ENCODE measurements around the gene MINK1. TPM values are rescaled to one million over a fixed set of nuclear protein-coding genes. Genes with fewer than 3 reads are reported as not detected.

MINK1 gene
- polyA plus RNA-seq, 2 of the 4 experiments (the other 2 are of a cell fraction), result 41.3 to 66.9 TPM

DNA sequence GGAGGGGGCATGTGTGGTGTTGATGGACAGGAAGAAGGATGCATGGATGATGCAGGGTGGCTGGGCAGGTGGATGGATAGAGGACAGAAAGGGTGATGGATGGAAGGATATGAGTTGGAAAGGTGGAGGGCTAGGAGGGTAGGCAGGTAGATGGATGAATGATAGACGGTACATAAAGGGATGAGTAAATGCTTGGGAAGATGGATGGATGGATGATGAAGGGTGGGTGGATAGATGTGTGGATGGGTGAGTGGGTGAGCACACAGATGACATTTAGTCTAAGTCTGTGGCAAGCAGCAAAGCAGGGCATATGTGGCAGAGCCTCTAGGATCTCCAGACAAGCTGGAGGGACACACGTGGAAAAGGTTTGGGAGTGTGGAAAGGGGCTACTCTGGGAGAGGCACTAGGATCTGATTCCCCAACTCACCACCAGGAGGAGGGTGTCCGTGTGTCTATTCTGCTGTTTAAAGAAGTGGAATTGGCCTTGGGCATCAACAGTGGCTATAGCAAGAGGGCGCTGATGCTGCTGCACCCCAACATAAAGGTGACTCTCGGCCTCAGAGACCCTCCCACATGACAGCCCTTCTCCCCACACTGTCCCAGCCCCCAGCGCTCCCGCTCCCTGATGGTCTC is 18.0 kb upstream of the MINK1 start:
- peak in 1 of 2 experiments; percentile 36 for DNase-seq (ENCODE audit: low read depth in 1 of 2, low spot score in 1 of 2)
- peak; percentile 62 to 81; a peak in 5 of 6 replicates for ATAC-seq
- H3K27ac ChIP-seq, result no peak overlapping the region
- ChIA-PET CTCF (interaction anchor here (1.1 to 2.4 kb wide), 4 partner anchors 25 to 88 kb away, joined by 3 to 9 read pairs (median 4); partner anchors contain the start of gene CHRNE), POLR2A (no interaction called here)
- H3K4me3 ChIP-seq, result no peak overlapping the region
- no peaks in the 10 kb centered on the region for H3K4me1 ChIP-seq
- H3K9me3 ChIP-seq, result no peaks in the 10 kb centered on the region
- WGBS (ENCODE audit: missing lambda C conversion rate), result 83% methylated on average over 7 of the region's 7 CpGs
- no peak for FAIRE-seq
- TF ChIP-seq SMC3 (IDR thresholded peaks at IDR 0.05) (no peak), PHF8 (IDR thresholded peaks at IDR 0.05; ENCODE audit: borderline replicate concordance, low read depth) (no peak), FOSB (CRISPR knock-in tag; IDR thresholded peaks at IDR 0.05) (no peak), POLR2AphosphoS2 (conservative IDR thresholded peaks at IDR 0.05; ENCODE audit: low read length) (no peak), JUNB (IDR thresholded peaks at IDR 0.05) (no peak), CHD2 (IDR thresholded peaks at IDR 0.05; ENCODE audit: low read length, partially characterized antibody) (no peak), HEYL (CRISPR knock-in tag; IDR thresholded peaks at IDR 0.05) (no peak), RAD21 (conservative IDR thresholded peaks at IDR 0.05 in 1 of 2, IDR thresholded peaks at IDR 0.05 in 1 of 2) (no peak)
- TF ChIP-seq, protein P1, sequence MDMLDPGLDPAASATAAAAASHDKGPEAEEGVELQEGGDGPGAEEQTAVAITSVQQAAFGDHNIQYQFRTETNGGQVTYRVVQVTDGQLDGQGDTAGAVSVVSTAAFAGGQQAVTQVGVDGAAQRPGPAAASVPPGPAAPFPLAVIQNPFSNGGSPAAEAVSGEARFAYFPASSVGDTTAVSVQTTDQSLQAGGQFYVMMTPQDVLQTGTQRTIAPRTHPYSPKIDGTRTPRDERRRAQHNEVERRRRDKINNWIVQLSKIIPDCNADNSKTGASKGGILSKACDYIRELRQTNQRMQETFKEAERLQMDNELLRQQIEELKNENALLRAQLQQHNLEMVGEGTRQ (IDR thresholded peaks at IDR 0.05), result no peak
- H3K4me2 ChIP-seq, result no peak overlapping the region

GRCh38 chr17:4816826-4817225 is 16.3 kb upstream of the MINK1 start:
- Histone ChIP-seq H3K27ac (no peak overlapping the region), H3K4me3 (no peak overlapping the region), H3K4me1 (no peaks in the 10 kb centered on the region), H3K9me3 (no peaks in the 10 kb centered on the region), H3K4me2 (no peak overlapping the region)
- FAIRE-seq, result no peak
- WGBS (ENCODE audit: missing lambda C conversion rate), result 91% methylated on average over 13 of the region's 13 CpGs
- ChIA-PET CTCF (interaction anchor here (0.7 to 2.4 kb wide), 3 partner anchors 27 to 62 kb away, joined by 3 to 9 read pairs (median 3); no protein-coding TSS in a partner anchor), POLR2A (no interaction called here)
- no peak for ATAC-seq
- DNase-seq (ENCODE audit: low read depth in 1 of 2, low spot score in 1 of 2), result no peak
- TF ChIP-seq FOXS1 (CRISPR knock-in tag; IDR thresholded peaks at IDR 0.05) (no peak), KDM1A (IDR thresholded peaks at IDR 0.05; ENCODE audit: low read depth) (no peak), HDAC2 (IDR thresholded peaks at IDR 0.05) (no peak)

- ChIA-PET POLR2A (no interaction called here), CTCF (interaction anchor here (0.6 to 1.6 kb wide), 2 partner anchors 28 to 65 kb away, joined by 3 to 10 read pairs; partner anchors contain the start of gene GLTPD2)
- TF ChIP-seq CBX2 (IDR thresholded peaks at IDR 0.05; ENCODE audit: borderline replicate concordance, low read depth), result no peak
- no peak for TF ChIP-seq PHF8 (IDR thresholded peaks at IDR 0.05; ENCODE audit: borderline replicate concordance, low read depth)
- no peak for TF ChIP-seq GATA3 (IDR thresholded peaks at IDR 0.05; ENCODE audit: borderline replicate concordance)
- TF ChIP-seq, protein P2, sequence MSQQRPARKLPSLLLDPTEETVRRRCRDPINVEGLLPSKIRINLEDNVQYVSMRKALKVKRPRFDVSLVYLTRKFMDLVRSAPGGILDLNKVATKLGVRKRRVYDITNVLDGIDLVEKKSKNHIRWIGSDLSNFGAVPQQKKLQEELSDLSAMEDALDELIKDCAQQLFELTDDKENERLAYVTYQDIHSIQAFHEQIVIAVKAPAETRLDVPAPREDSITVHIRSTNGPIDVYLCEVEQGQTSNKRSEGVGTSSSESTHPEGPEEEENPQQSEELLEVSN (IDR thresholded peaks at IDR 0.05; ENCODE audit: borderline replicate concordance, low read depth), result no peak
- no peak for TF ChIP-seq CBX8 (IDR thresholded peaks at IDR 0.05)
- TF ChIP-seq FOXS1 (CRISPR knock-in tag; IDR thresholded peaks at IDR 0.05), result no peak
- TF ChIP-seq, protein P3, sequence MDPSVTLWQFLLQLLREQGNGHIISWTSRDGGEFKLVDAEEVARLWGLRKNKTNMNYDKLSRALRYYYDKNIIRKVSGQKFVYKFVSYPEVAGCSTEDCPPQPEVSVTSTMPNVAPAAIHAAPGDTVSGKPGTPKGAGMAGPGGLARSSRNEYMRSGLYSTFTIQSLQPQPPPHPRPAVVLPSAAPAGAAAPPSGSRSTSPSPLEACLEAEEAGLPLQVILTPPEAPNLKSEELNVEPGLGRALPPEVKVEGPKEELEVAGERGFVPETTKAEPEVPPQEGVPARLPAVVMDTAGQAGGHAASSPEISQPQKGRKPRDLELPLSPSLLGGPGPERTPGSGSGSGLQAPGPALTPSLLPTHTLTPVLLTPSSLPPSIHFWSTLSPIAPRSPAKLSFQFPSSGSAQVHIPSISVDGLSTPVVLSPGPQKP (IDR thresholded peaks at IDR 0.05; ENCODE audit: low read depth, low read length), result no peak
- no peak for TF ChIP-seq ZSCAN20 (CRISPR knock-in tag; IDR thresholded peaks at IDR 0.05)
- TF ChIP-seq RAD21 (conservative IDR thresholded peaks at IDR 0.05 in 1 of 2, IDR thresholded peaks at IDR 0.05 in 1 of 2), result no peak
- no peak for TF ChIP-seq MAZ (IDR thresholded peaks at IDR 0.05; ENCODE audit: borderline replicate concordance, low read depth, low read length)
- no peak for TF ChIP-seq SREBF2 (IDR thresholded peaks at IDR 0.05)
- TF ChIP-seq, protein P4, sequence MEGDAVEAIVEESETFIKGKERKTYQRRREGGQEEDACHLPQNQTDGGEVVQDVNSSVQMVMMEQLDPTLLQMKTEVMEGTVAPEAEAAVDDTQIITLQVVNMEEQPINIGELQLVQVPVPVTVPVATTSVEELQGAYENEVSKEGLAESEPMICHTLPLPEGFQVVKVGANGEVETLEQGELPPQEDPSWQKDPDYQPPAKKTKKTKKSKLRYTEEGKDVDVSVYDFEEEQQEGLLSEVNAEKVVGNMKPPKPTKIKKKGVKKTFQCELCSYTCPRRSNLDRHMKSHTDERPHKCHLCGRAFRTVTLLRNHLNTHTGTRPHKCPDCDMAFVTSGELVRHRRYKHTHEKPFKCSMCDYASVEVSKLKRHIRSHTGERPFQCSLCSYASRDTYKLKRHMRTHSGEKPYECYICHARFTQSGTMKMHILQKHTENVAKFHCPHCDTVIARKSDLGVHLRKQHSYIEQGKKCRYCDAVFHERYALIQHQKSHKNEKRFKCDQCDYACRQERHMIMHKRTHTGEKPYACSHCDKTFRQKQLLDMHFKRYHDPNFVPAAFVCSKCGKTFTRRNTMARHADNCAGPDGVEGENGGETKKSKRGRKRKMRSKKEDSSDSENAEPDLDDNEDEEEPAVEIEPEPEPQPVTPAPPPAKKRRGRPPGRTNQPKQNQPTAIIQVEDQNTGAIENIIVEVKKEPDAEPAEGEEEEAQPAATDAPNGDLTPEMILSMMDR (IDR thresholded peaks at IDR 0.05), result no peak
- TF ChIP-seq NFE2L2 (conservative IDR thresholded peaks at IDR 0.05; ENCODE audit: low read length), result no peak
- TF ChIP-seq FOSL2 (IDR thresholded peaks at IDR 0.05), result no peak
- TF ChIP-seq FOSL2 (CRISPR knock-in tag; IDR thresholded peaks at IDR 0.05), result no peak
- TF ChIP-seq MAX (IDR thresholded peaks at IDR 0.05), result no peak
- TF ChIP-seq TFCP2L1 (CRISPR knock-in tag; IDR thresholded peaks at IDR 0.05), result no peak
- TF ChIP-seq ZNF302 (CRISPR knock-in tag; IDR thresholded peaks at IDR 0.05), result no peak
- no peak for TF ChIP-seq POLR2A (IDR thresholded peaks at IDR 0.05; ENCODE audit: low read length)
- TF ChIP-seq EHF (CRISPR knock-in tag; IDR thresholded peaks at IDR 0.05), result no peak
- WGBS (ENCODE audit: missing lambda C conversion rate), result 81% methylated on average over 12 of the region's 12 CpGs
- H3K4me3 ChIP-seq, result no peak overlapping the region
- peak in 1 of 2 experiments; percentile 51; a peak in 3 of 6 replicates for ATAC-seq
- FAIRE-seq, result no peak
- no peak overlapping the region for H3K27ac ChIP-seq
- H3K9me3 ChIP-seq, result no peaks in the 10 kb centered on the region
- DNase-seq (ENCODE audit: low read depth in 1 of 2, low spot score in 1 of 2), result no peak
- no peak overlapping the region for H3K4me2 ChIP-seq
- H3K4me1 ChIP-seq, result no peaks in the 10 kb centered on the region
These were observed 14.9 kb upstream of the MINK1 start for GRCh38 chr17:4818276-4818675.

Measured in A549 (cell line).